GM12878 (cell line): ENCODE measurements around the gene RNU6-9. TPM values are rescaled to one million over a fixed set of nuclear protein-coding genes. Genes with fewer than 3 reads are reported as not detected.

Experiments
- BCLAF1 ChIP-seq: fragments of 450-650 bp; IDR thresholded peaks from 2 replicates; pipeline ENCODE4 v1.6.1; 2017; ENCODE audit warnings: antibody characterized with exemption, mild to moderate bottlenecking, moderate library complexity
- CUX1 ChIP-seq: IDR thresholded peaks from 2 replicates; pipeline ENCODE4 v1.6.1; 2012; ENCODE audit warnings: improper control_type of control experiment, low read depth, low read length; ENCODE audit not compliant: insufficient replicate concordance
- EGR1 ChIP-seq, 2 experiments: IDR thresholded peaks; 1 replicate in 1 of 2; 2 replicates in 1 of 2; pipeline ENCODE4 v1.6.1; 2011 to 2012; ENCODE audit warnings: low read depth in 2 of 2, low read length in 2 of 2, borderline replicate concordance in 1 of 2, mild to moderate bottlenecking in 1 of 2, moderate library complexity in 1 of 2
- EZH2 ChIP-seq: IDR thresholded peaks from 2 replicates; pipeline ENCODE4 v1.6.1; 2012; ENCODE audit warnings: low read depth, mild to moderate bottlenecking, control low read depth, inconsistent platforms, low read length, borderline replicate concordance; ENCODE audit not compliant: control insufficient read depth
- IKZF1 ChIP-seq: fragments of 450-650 bp; conservative IDR thresholded peaks from 2 replicates; pipeline ENCODE4 v1.6.1; 2017; ENCODE audit warnings: antibody characterized with exemption, mild to moderate bottlenecking
- MYC ChIP-seq: IDR thresholded peaks from 2 replicates; pipeline ENCODE4 v1.6.1; 2011; ENCODE audit warnings: mild to moderate bottlenecking, low read length, moderate library complexity, inconsistent platforms; ENCODE audit not compliant: insufficient read depth, insufficient replicate concordance, insufficient read length, severe bottlenecking
- NBN ChIP-seq: fragments of 450-650 bp; IDR thresholded peaks from 2 replicates; pipeline ENCODE4 v1.6.1; 2016
- NR2C2 ChIP-seq: IDR thresholded peaks from 2 replicates; pipeline ENCODE4 v1.6.1; 2011; ENCODE audit warnings: borderline replicate concordance, low read depth; ENCODE audit not compliant: control insufficient read depth, insufficient read length
- SPI1 ChIP-seq: IDR thresholded peaks from 2 replicates; pipeline ENCODE4 v1.6.1; 2011; ENCODE audit warnings: low read depth, mild to moderate bottlenecking, low read length, moderate library complexity, borderline replicate concordance; ENCODE audit not compliant: insufficient read depth
- SUPT20H ChIP-seq: IDR thresholded peaks from 2 replicates; pipeline ENCODE4 v1.6.1; 2011; ENCODE audit warnings: low read depth, mild to moderate bottlenecking, low read length, moderate library complexity, borderline replicate concordance; ENCODE audit not compliant: control insufficient read depth
- ZBED1 ChIP-seq: IDR thresholded peaks from 2 replicates; pipeline ENCODE4 v1.6.1; 2016; ENCODE audit warnings: borderline replicate concordance
- ZNF24 ChIP-seq: fragments of 450-650 bp; IDR thresholded peaks from 2 replicates; pipeline ENCODE4 v1.6.1; 2017; ENCODE audit warnings: antibody characterized with exemption, mild to moderate bottlenecking
- polyA plus RNA-seq, 11 experiments: library from polyadenylated mRNA; depleted of rRNA in 4 of 11; unstranded in 6 of 11; stranded (reverse) in 5 of 11; fragments of >200 nt; fragmentation: Nextera tagmentation in 4 of 11; fragmentation: Illumina TruSeq in 1 of 11; extraction: Ambion mirVana in 4 of 11; extraction: Trizol in 1 of 11; gene quantifications; 1 replicate in 1 of 11; 2 replicates in 10 of 11; pipeline versions ENCODE4 v1.2.1 to v1.2.3, GENCODE V29; 2011 to 2016; ENCODE audit warnings: inconsistent platforms in 2 of 11, missing spikeins in 2 of 11, low read depth in 1 of 11
- total RNA-seq, 4 experiments: library from RNA; depleted of rRNA in 3 of 4; stranded (reverse); fragments of >200 nt in 3 of 4; fragmentation: Illumina TruSeq in 1 of 4; extraction: Trizol in 1 of 4; gene quantifications; 2 replicates each; pipeline versions ENCODE4 v1.2.1 to v1.2.3, GENCODE V29; 2013 to 2021
- TF ChIP-seq, protein P1 (sequence below): IDR thresholded peaks from 2 replicates; pipeline ENCODE4 v1.6.1; 2011; ENCODE audit warnings: low read depth, low read length, improper control_type of control experiment, borderline replicate concordance
- TF ChIP-seq, protein P2 (sequence below): fragments of 450-650 bp; formaldehyde crosslinking; IDR thresholded peaks from 2 replicates; pipeline ENCODE4 v1.5.0; 2022; ENCODE audit warnings: mild to moderate bottlenecking, missing genetic modification characterization

Gene RNU6-9
- total and polyA plus RNA-seq, 10 of the 15 experiments (the other 5 are each of a cell fraction or from before 2014, with no cell fraction given): not detected

GRCh38 chr19:920051-920864 lies 27.0 kb downstream of the RNU6-9 start (continued):
- no peak for TF ChIP-seq MYC
- TF ChIP-seq NBN: no peak
- peak; percentile 80; the same call in 1 of the 2 replicates for TF ChIP-seq IKZF1
- TF ChIP-seq EGR1 (IDR thresholded peaks at IDR 0.05; ENCODE audit: borderline replicate concordance in 1 of 2, low read depth in 2 of 2, low read length in 2 of 2): peak; percentile 50 to 90
- no peak for TF ChIP-seq EZH2
- TF ChIP-seq BCLAF1: no peak
- TF ChIP-seq CUX1: no peak
- no peak for TF ChIP-seq ZBED1
- TF ChIP-seq, protein P1, sequence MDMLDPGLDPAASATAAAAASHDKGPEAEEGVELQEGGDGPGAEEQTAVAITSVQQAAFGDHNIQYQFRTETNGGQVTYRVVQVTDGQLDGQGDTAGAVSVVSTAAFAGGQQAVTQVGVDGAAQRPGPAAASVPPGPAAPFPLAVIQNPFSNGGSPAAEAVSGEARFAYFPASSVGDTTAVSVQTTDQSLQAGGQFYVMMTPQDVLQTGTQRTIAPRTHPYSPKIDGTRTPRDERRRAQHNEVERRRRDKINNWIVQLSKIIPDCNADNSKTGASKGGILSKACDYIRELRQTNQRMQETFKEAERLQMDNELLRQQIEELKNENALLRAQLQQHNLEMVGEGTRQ: no peak
- TF ChIP-seq SPI1: no peak
- TF ChIP-seq SUPT20H: no peak
- TF ChIP-seq NR2C2: no peak
- TF ChIP-seq ZNF24: 0 out of 2 replicates have a peak, but pooled peaks have one; percentile 4
- TF ChIP-seq, protein P2, sequence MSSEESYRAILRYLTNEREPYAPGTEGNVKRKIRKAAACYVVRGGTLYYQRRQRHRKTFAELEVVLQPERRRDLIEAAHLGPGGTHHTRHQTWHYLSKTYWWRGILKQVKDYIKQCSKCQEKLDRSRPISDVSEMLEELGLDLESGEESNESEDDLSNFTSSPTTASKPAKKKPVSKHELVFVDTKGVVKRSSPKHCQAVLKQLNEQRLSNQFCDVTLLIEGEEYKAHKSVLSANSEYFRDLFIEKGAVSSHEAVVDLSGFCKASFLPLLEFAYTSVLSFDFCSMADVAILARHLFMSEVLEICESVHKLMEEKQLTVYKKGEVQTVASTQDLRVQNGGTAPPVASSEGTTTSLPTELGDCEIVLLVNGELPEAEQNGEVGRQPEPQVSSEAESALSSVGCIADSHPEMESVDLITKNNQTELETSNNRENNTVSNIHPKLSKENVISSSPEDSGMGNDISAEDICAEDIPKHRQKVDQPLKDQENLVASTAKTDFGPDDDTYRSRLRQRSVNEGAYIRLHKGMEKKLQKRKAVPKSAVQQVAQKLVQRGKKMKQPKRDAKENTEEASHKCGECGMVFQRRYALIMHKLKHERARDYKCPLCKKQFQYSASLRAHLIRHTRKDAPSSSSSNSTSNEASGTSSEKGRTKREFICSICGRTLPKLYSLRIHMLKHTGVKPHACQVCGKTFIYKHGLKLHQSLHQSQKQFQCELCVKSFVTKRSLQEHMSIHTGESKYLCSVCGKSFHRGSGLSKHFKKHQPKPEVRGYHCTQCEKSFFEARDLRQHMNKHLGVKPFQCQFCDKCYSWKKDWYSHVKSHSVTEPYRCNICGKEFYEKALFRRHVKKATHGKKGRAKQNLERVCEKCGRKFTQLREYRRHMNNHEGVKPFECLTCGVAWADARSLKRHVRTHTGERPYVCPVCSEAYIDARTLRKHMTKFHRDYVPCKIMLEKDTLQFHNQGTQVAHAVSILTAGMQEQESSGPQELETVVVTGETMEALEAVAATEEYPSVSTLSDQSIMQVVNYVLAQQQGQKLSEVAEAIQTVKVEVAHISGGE (CRISPR knock-in tag): no peak
